Camera-type eye (tissue), 1 donor: ENCODE measurements around the gene OR51Q1. TPM values are rescaled to one million over a fixed set of nuclear protein-coding genes. Genes with fewer than 3 reads are reported as not detected.

ENCODE experiments used
- total RNA-seq: library from RNA; depleted of rRNA; stranded (reverse); fragments of >200 nt; gene quantifications from one replicate; pipeline ENCODE4 v1.2.3, GENCODE V29; 2014

Gene OR51Q1
- total RNA-seq: not detected

GRCh38 chr11:5421811-5422210, at the start of gene OR51Q1:
Gene OR51Q1 (plus strand): TSS chr11:5422111. CDS start chr11:5422201, 90 bp downstream.

GRCh38 chr11:5383576-5383975, 38.3 kb upstream of the OR51Q1 start, which contains the start of gene OR51M1:
Gene OR51M1 (plus strand): TSS chr11:5383812. CDS start chr11:5389399, 5,587 bp downstream.

DNA sequence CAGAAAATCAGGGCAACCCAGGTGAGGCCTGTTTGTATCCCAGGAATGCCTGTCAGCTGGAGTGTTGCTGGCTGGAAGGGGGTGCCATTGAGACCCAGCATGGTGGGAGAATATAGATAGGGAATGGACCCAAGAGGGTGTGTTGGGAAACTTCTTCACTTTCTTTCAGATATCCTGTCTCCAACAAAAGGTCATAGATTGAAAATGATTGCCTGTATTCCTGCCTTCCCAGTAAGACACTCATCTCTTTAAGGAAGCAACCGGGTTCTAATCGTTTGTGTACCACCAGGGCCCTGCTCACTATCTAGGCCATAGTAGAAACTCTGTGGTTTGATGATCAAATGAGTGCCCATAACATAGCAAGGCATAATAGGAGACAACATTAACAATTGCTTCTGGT, 19.5 kb downstream of the OR51Q1 start, which contains the start of gene OR51I1:
Gene OR51I1, minus strand, starts transcription at position 101 of the 400 bp plus-strand sequence. Its CDS starts 0 bp downstream, at position 101.

GRCh38 chr11:5449023-5449422, 27.1 kb downstream of the OR51Q1 start, which contains the start of gene OR51I2:
Gene OR51I2 (plus strand): TSS chr11:5449323. CDS start chr11:5453489, 4,166 bp downstream.

Other genes with a start within 250 kb of the OR51Q1 start
- gene OR51V1, start 221.4 kb upstream of the OR51Q1 start, total RNA-seq: not detected
- 165 TPM for gene HBB, start 195.0 kb upstream of the OR51Q1 start, total RNA-seq
- not detected for gene HBD, start 187.6 kb upstream of the OR51Q1 start, total RNA-seq
- gene HBG1, start 172.3 kb upstream of the OR51Q1 start, total RNA-seq: 6.3 TPM
- gene HBG2, start 167.3 kb upstream of the OR51Q1 start, total RNA-seq: 1,428 TPM
- gene HBE1, start 152.2 kb upstream of the OR51Q1 start, total RNA-seq: 1.5 TPM
- not detected for gene OR51B4, start 120.2 kb upstream of the OR51Q1 start, total RNA-seq
- gene OR51B2, start 97.8 kb upstream of the OR51Q1 start, total RNA-seq: 0.44 TPM
- gene OR51B5, start 78.6 kb upstream of the OR51Q1 start, total RNA-seq: 0.99 TPM
- gene OR51B6, start 70.6 kb upstream of the OR51Q1 start, total RNA-seq: not detected
- gene OR51M1, start 38.3 kb upstream of the OR51Q1 start, total RNA-seq: not detected
- not detected for gene OR51I1, start 19.4 kb downstream of the OR51Q1 start, total RNA-seq
- not detected for gene OR51I2, start 27.2 kb downstream of the OR51Q1 start, total RNA-seq
- not detected for gene OR52D1, start 66.6 kb downstream of the OR51Q1 start, total RNA-seq
- 0.88 TPM for gene UBQLN3, start 87.8 kb downstream of the OR51Q1 start, total RNA-seq
- 1.2 TPM for gene UBQLNL, start 94.6 kb downstream of the OR51Q1 start, total RNA-seq
- 0.66 TPM for gene OR52H1, start 126.4 kb downstream of the OR51Q1 start, total RNA-seq
- gene OR52B6, start 158.8 kb downstream of the OR51Q1 start, total RNA-seq: not detected
- 5.8 TPM for gene TRIM6, start 174.5 kb downstream of the OR51Q1 start, total RNA-seq
- 5.4 TPM for gene TRIM34, start 202.9 kb downstream of the OR51Q1 start, total RNA-seq